ENCODE measurements around the gene DTNB. TPM values are rescaled to one million over a fixed set of nuclear protein-coding genes. Genes with fewer than 3 reads are reported as not detected.
A peak's percentile ranks its signal among the peaks of the same experiment; 100 is the strongest.

Gene DTNB
- total and polyA plus RNA-seq, 2 donors (not counting 1 experiment from before 2014, with no cell fraction given), result 25.7 to 37.3 TPM

DNA sequence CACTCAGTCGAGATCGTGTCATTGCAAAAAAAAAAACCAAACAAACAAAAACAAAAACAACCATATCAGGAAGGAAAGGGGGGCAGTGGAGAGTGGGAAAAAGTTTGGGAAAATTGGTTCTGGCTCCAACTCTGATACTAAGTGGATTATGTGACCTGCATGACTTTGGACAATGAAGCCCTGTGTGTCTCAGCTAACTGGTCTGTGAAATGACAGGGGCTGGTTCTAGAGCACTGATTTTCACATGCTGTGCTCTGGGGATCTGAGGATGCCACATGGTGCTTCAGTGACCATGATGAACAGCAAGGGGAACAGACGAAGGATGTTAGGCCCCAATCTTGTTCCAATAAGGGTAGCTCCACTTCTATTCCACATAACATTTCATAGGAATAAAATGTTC, 174.2 kb downstream of the DTNB start:
- Histone ChIP-seq H3K4me2 (replicated peaks; ENCODE audit: low read depth, low read length, poor library complexity, severe bottlenecking) (no peak overlapping the region), H3K9me3 (ENCODE audit: control extremely low read depth in 1 of 3, control insufficient read depth in 2 of 3, insufficient read depth in 1 of 3, low read length in 2 of 3) (no peaks in the 10 kb centered on the region), H3K4me3 (ENCODE audit: control extremely low read depth in 1 of 5, extremely low read depth in 1 of 5, insufficient read depth in 1 of 5, low read depth in 2 of 5, low read length in 4 of 5) (no peak overlapping the region), H3K4me1 (ENCODE audit: control insufficient read depth in 2 of 2, insufficient read depth in 2 of 2, low read length in 2 of 2) (peaks cover 13% of the 10 kb centered on the region in 2 donors), H3K27ac (ENCODE audit: low read length in 2 of 2) (no peak overlapping the region), H3K9ac (ENCODE audit: low read length) (no peak overlapping the region), H3K79me2 (ENCODE audit: control insufficient read depth, insufficient read depth, low read length) (no peaks in the 10 kb centered on the region), H4K20me1 (ENCODE audit: control insufficient read depth, insufficient read depth, low read length, poor library complexity, severe bottlenecking) (no peaks in the 10 kb centered on the region), H2AFZ (ENCODE audit: insufficient read depth, low read depth, low read length, poor library complexity, severe bottlenecking) (no peak overlapping the region), H3K36me3 (replicated peaks in 1 of 2; ENCODE audit: control extremely low read depth in 1 of 2, control insufficient read depth in 1 of 2, extremely low read depth in 1 of 2, insufficient read depth in 2 of 2, low read length in 1 of 2) (peaks cover 0 to 1% of the 10 kb centered on the region in 2 experiments), H3K27me3 (replicated peaks in 1 of 4; ENCODE audit: control extremely low read depth in 1 of 4, control insufficient read depth in 3 of 4, insufficient read depth in 4 of 4, low read length in 3 of 4) (no peaks in the 10 kb centered on the region)
- no CpG with 5 or more reads among the region's 3 CpGs for WGBS (ENCODE audit: insufficient coverage)
- TF ChIP-seq, protein P1, sequence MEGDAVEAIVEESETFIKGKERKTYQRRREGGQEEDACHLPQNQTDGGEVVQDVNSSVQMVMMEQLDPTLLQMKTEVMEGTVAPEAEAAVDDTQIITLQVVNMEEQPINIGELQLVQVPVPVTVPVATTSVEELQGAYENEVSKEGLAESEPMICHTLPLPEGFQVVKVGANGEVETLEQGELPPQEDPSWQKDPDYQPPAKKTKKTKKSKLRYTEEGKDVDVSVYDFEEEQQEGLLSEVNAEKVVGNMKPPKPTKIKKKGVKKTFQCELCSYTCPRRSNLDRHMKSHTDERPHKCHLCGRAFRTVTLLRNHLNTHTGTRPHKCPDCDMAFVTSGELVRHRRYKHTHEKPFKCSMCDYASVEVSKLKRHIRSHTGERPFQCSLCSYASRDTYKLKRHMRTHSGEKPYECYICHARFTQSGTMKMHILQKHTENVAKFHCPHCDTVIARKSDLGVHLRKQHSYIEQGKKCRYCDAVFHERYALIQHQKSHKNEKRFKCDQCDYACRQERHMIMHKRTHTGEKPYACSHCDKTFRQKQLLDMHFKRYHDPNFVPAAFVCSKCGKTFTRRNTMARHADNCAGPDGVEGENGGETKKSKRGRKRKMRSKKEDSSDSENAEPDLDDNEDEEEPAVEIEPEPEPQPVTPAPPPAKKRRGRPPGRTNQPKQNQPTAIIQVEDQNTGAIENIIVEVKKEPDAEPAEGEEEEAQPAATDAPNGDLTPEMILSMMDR (IDR thresholded peaks at IDR 0.05), result no peak
- TF ChIP-seq EZH2 (IDR thresholded peaks at IDR 0.05; ENCODE audit: borderline replicate concordance, insufficient read depth, low read depth, low read length, poor library complexity, severe bottlenecking), result no peak
- ATAC-seq (ENCODE audit: low read depth), result no peak
- ChIA-PET CTCF (interaction anchor here (1.1 to 1.4 kb wide), 2 partner anchors 11 to 12 kb away, joined by 3 read pairs; no protein-coding TSS in a partner anchor), POLR2A (no interaction called here)
- Mint-ChIP-seq H3K4me3 (no peak overlapping the region), H3K27ac (no peak overlapping the region), H3K9me3 (ENCODE audit: insufficient read depth) (no peaks in the 10 kb centered on the region), H3K4me1 (peaks cover 19% of the 10 kb centered on the region), H3K27me3 (no peaks in the 10 kb centered on the region)
- DNase-seq, result no peak
- intact Hi-C loops (cut with micrococcal nuclease), result no loop called here

DNA sequence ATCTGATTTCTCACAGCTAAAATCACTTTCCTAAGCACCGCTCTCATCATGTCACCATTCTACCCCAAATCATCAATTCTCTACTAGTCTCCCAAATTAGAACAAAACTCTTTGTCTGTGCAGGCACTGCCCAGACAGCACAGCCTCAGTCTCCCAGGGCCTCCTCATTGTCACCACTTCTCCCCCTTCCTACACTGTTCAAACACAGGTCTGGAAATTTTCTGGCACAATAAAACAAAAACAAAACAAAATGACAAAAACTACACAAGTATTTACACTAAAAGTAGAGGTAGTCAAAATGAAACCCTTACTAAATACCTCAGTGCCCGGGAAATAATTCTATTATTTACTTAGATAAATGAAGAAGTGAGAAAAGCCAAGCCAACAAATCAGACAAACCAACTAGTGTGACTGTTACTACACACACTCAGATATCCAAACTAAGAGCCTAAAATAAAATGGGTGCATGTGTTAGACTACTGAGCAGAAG, 175.4 kb downstream of the DTNB start:
- CTCF ChIA-PET, result interaction anchor here (0.6 to 0.7 kb wide), 2 partner anchors 70 to 136 kb away, joined by 4 to 6 read pairs; no protein-coding TSS in a partner anchor
- Histone ChIP-seq H3K4me2 (replicated peaks; ENCODE audit: low read depth, low read length, poor library complexity, severe bottlenecking) (peak overlapping the region; percentile 41), H3K4me1 (ENCODE audit: control insufficient read depth in 2 of 2, insufficient read depth in 2 of 2, low read length in 2 of 2) (peaks cover 13% of the 10 kb centered on the region in 2 donors), H3K9me3 (ENCODE audit: control extremely low read depth in 1 of 3, control insufficient read depth in 2 of 3, insufficient read depth in 1 of 3, low read length in 2 of 3) (no peaks in the 10 kb centered on the region), H4K20me1 (ENCODE audit: control insufficient read depth, insufficient read depth, low read length, poor library complexity, severe bottlenecking) (no peaks in the 10 kb centered on the region), H3K27me3 (replicated peaks in 1 of 4; ENCODE audit: control extremely low read depth in 1 of 4, control insufficient read depth in 3 of 4, insufficient read depth in 4 of 4, low read length in 3 of 4) (no peaks in the 10 kb centered on the region), H3K79me2 (ENCODE audit: control insufficient read depth, insufficient read depth, low read length) (no peaks in the 10 kb centered on the region), H3K36me3 (replicated peaks in 1 of 2; ENCODE audit: control extremely low read depth in 1 of 2, control insufficient read depth in 1 of 2, extremely low read depth in 1 of 2, insufficient read depth in 2 of 2, low read length in 1 of 2) (peaks cover 0 to 1% of the 10 kb centered on the region in 2 experiments), H3K27ac (ENCODE audit: low read length in 2 of 2) (peak overlapping the region in 1 of 2 donors; percentile 62), H3K4me3 (ENCODE audit: control extremely low read depth in 1 of 5, extremely low read depth in 1 of 5, insufficient read depth in 1 of 5, low read depth in 2 of 5, low read length in 4 of 5) (no peak overlapping the region), H3K9ac (ENCODE audit: low read length) (no peak overlapping the region), H2AFZ (ENCODE audit: insufficient read depth, low read depth, low read length, poor library complexity, severe bottlenecking) (no peak overlapping the region)
- ATAC-seq (ENCODE audit: low read depth) (no peak), DNase-seq (no peak)
- TF ChIP-seq EZH2 (IDR thresholded peaks at IDR 0.05; ENCODE audit: borderline replicate concordance, insufficient read depth, low read depth, low read length, poor library complexity, severe bottlenecking), result no peak
- TF ChIP-seq, protein P1 (IDR thresholded peaks at IDR 0.05), result no peak
- H3K27ac Mint-ChIP-seq, result peak overlapping the region; percentile 61
- intact Hi-C loops (cut with micrococcal nuclease), result no loop called here
- POLR2A ChIA-PET, result no interaction called here
- no peaks in the 10 kb centered on the region for H3K9me3 Mint-ChIP-seq (ENCODE audit: insufficient read depth)
- peaks cover 19% of the 10 kb centered on the region for H3K4me1 Mint-ChIP-seq
- 54% methylated on average over 1 of the region's 2 CpGs for WGBS (ENCODE audit: insufficient coverage)
- peak overlapping the region; percentile 16 for H3K4me3 Mint-ChIP-seq
- no peaks in the 10 kb centered on the region for H3K27me3 Mint-ChIP-seq

Data from B cell (primary cell).